Endothelial cell of umbilical vein (primary cell): Measurements from ENCODE around the gene ZNF320. TPM values are rescaled to one million over a fixed set of nuclear protein-coding genes. Genes with fewer than 3 reads are reported as not detected.

Source experiments
- BruUV-seq: library from RNA; stranded (reverse); fragments of 400-500 nt; replicated peaks from 2 replicates; lab custom pipeline; 2021; lab: Mats Ljungman, UMichigan
- CTCF ChIA-PET: fragments of 300-600, 350-600 bp; sonication (Branson Sonifier 250); formaldehyde crosslinking; loops from one replicate; lab custom pipeline; 2021; ENCODE audit warnings: antibody characterized with exemption, inconsistent platforms; lab: Charles Lee
- POLR2A ChIA-PET: fragments of 300-600, 350-600 bp; sonication (Branson Sonifier 250); formaldehyde crosslinking; loops from one replicate; lab custom pipeline; 2021; ENCODE audit warnings: antibody characterized with exemption, inconsistent platforms; lab: Charles Lee
- DNase-seq: peaks from one replicate; pipeline ENCODE4 v3.0.0-alpha.2; 2011; ENCODE audit warnings: low read depth, low spot score
- FAIRE-seq: peaks from 2 replicates; lab custom pipeline; 2011; peaks lifted over from hg19 to GRCh38; lab: Jason Lieb, UNC
- H2AFZ ChIP-seq: 2 replicates; pipeline ENCODE4 v1.6.0; 2012; ENCODE audit warnings: low read depth, low read length, control low read depth, inconsistent platforms
- H3K27ac ChIP-seq: 2 replicates; pipeline ENCODE4 v1.5.1; 2011; ENCODE audit warnings: low read depth, mild to moderate bottlenecking, control low read depth, low read length, moderate library complexity; ENCODE audit not compliant: insufficient read depth
- H3K27me3 ChIP-seq, 2 experiments: 2 replicates each; pipeline versions ENCODE4 v1.6.0 to v1.6.1; 2011; ENCODE audit warnings: low read length in 2 of 2, mixed read lengths in 1 of 2; ENCODE audit not compliant: control insufficient read depth in 2 of 2, insufficient read depth in 2 of 2
- H3K36me3 ChIP-seq, 2 experiments: 2 replicates in 1 of 2; 3 replicates in 1 of 2; pipeline ENCODE4 v1.5.1; 2011; ENCODE audit warnings: low read length in 2 of 2, mild to moderate bottlenecking in 1 of 2, moderate library complexity in 1 of 2; ENCODE audit not compliant: control insufficient read depth in 2 of 2, insufficient read depth in 2 of 2; ENCODE audit errors: extremely low read depth in 1 of 2
- H3K4me1 ChIP-seq: 3 replicates; pipeline ENCODE4 v1.5.1; 2011; ENCODE audit warnings: mild to moderate bottlenecking, low read length; ENCODE audit not compliant: control insufficient read depth, insufficient read depth; ENCODE audit errors: extremely low read depth
- H3K4me2 ChIP-seq: 2 replicates; pipeline ENCODE4 v1.6.1; 2011; ENCODE audit warnings: low read length, control low read depth, mixed read lengths; ENCODE audit not compliant: insufficient read depth
- H3K4me3 ChIP-seq, 3 experiments: fragments of 200-600 bp in 1 of 3; sonication (generic), shearing (Covaris generic) in 1 of 3; replicated peaks in 1 of 3; 2 replicates each; pipeline ENCODE4 v1.5.1; 2011 to 2016; ENCODE audit warnings: control low read depth in 3 of 3, low read length in 3 of 3, mild to moderate bottlenecking in 2 of 3, inconsistent platforms in 1 of 3, low read depth in 1 of 3, moderate library complexity in 1 of 3; ENCODE audit not compliant: insufficient read depth in 1 of 3
- H3K79me2 ChIP-seq: 2 replicates; pipeline ENCODE4 v1.6.0; 2012; ENCODE audit warnings: low read length, inconsistent platforms; ENCODE audit not compliant: control insufficient read depth, insufficient read depth
- H3K9ac ChIP-seq: replicated peaks from 2 replicates; pipeline ENCODE3; 2011; ENCODE audit warnings: low read length, control low read depth; ENCODE audit not compliant: insufficient read depth; ENCODE audit errors: extremely low read depth
- H3K9me1 ChIP-seq: replicated peaks from 3 replicates; pipeline ENCODE4 v1.6.0; 2011; ENCODE audit warnings: mild to moderate bottlenecking, low read length; ENCODE audit not compliant: control insufficient read depth, insufficient read depth; ENCODE audit errors: extremely low read depth
- H3K9me3 ChIP-seq: replicated peaks from 2 replicates; pipeline ENCODE4 v1.5.1; 2012; ENCODE audit warnings: low read length, inconsistent platforms; ENCODE audit not compliant: control insufficient read depth, insufficient read depth
- H4K20me1 ChIP-seq: replicated peaks from 2 replicates; pipeline ENCODE3; 2011; ENCODE audit warnings: mild to moderate bottlenecking, low read length; ENCODE audit not compliant: control insufficient read depth, insufficient read depth; ENCODE audit errors: extremely low read depth
- EZH2 ChIP-seq: IDR thresholded peaks from 2 replicates; pipeline ENCODE4 v1.6.1; 2012; ENCODE audit warnings: borderline replicate concordance, low read depth, mild to moderate bottlenecking, moderate library complexity, low read length, inconsistent platforms; ENCODE audit not compliant: severe bottlenecking
- FOS ChIP-seq: IDR thresholded peaks from 2 replicates; pipeline ENCODE4 v1.6.1; 2011; ENCODE audit warnings: mild to moderate bottlenecking, low read length, moderate library complexity, borderline replicate concordance; ENCODE audit not compliant: insufficient read depth
- GATA2 ChIP-seq: IDR thresholded peaks from 2 replicates; pipeline ENCODE4 v1.7.0; 2011; ENCODE audit warnings: low read depth, mild to moderate bottlenecking, moderate library complexity, mixed read lengths, low read length; ENCODE audit not compliant: insufficient read length, insufficient read depth
- JUN ChIP-seq: IDR thresholded peaks from 2 replicates; pipeline ENCODE4 v1.6.1; 2011; ENCODE audit warnings: borderline replicate concordance, low read depth; ENCODE audit not compliant: insufficient read length, insufficient read depth
- MYC ChIP-seq: IDR thresholded peaks from one replicate; pipeline ENCODE4 v1.6.1; 2011; ENCODE audit warnings: mild to moderate bottlenecking, low read depth, low read length
- POLR2AphosphoS5 ChIP-seq: IDR thresholded peaks from 2 replicates; pipeline ENCODE4 v1.6.1; 2012; ENCODE audit warnings: low read depth, mild to moderate bottlenecking, control low read depth, low read length, moderate library complexity; ENCODE audit not compliant: insufficient read depth
- dilution Hi-C: fragments of 300-500 bp; cut with MboI; formaldehyde crosslinking; loops from one replicate; pipeline ENCODE4 v1.15.0; 2019; ENCODE audit warnings: low sequenced_read_pairs; ENCODE audit not compliant: extremely low pct_ligation_motif_present
- intact Hi-C: fragments of 100-400 bp; cut with micrococcal nuclease; formaldehyde crosslinking; loops from one replicate; pipeline ENCODE4 v1.10.0; 2022
- polyA plus RNA-seq, 4 experiments: library from polyadenylated mRNA; depleted of rRNA in 3 of 4; stranded (reverse) in 3 of 4; unstranded in 1 of 4; fragments of >200 nt; gene quantifications; 2 replicates each; pipeline versions ENCODE4 v1.2.1 to v1.2.3, GENCODE V29; 2011 to 2012; ENCODE audit warnings: missing spikeins in 1 of 4
- total RNA-seq: library from RNA; stranded (reverse); gene quantifications from 2 replicates; pipeline ENCODE4 v1.2.3, GENCODE V29; 2021
- TF ChIP-seq, protein P1 (sequence below), 2 donors: IDR thresholded peaks; 1 replicate in 1 of 2; 2 replicates in 1 of 2; pipeline ENCODE4 v1.5.1; 2011; ENCODE audit warnings: low read length in 2 of 2, mild to moderate bottlenecking in 2 of 2, moderate library complexity in 2 of 2, control low read depth in 1 of 2, inconsistent platforms in 1 of 2, low read depth in 1 of 2; ENCODE audit not compliant: insufficient read depth in 1 of 2; ENCODE audit errors: extremely low read depth in 1 of 2
- TF ChIP-seq, protein P2 (sequence below): IDR thresholded peaks from 2 replicates; pipeline ENCODE4 v1.6.1; 2011; ENCODE audit not compliant: insufficient read depth, insufficient read length

Gene ZNF320
- total and polyA plus RNA-seq, 2 donors (not counting 3 experiments of a cell fraction or from before 2014, with no cell fraction given) = 7.6 to 11.1 TPM

DNA sequence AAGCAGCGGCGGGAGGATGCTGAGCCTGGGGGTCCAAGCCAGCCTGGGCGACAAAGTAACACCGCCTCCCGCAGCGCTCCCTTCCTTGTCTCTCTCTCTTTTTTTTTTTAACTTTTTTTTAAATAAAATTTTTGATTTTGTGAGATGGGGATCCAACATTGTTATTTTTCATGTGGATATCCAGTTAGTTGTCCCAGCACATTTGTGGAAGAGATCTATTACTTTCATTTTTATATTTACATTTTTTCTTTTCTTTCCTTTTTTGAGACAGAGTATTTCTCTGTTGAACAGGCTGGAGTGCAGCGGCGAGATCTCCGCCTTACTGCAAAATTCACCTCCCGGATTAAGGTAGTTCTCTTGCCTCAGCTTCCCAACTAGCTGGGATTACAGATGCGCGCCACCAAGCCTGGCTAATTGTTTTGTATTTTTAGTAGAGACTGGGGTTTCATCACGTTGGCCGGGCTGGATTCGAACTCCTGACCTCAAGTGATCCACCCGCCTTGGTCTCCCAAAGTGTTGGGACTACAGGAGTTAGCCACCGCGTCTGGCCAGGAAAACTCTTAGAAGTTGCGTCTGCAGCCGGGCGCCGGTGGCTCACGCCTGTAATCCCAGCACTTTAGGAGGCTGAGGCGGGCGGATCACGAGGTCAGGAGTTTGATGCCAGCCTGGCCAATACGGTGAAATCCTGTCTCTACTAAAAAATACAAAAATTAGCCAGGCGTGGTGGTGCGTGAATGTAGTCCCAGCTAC lies 45.9 kb upstream of the ZNF320 start:
- POLR2A ChIA-PET = no interaction called here
- dilution Hi-C loops = no loop called here

More for the DNA sequence above, 45.9 kb upstream of the ZNF320 start:
- no TSS peak for BruUV-seq
- intact Hi-C loops = loop anchor here (5.0 kb wide), 2 partner anchors 86 to 144 kb away; partner anchors contain the start of gene ZNF468
- H2AFZ ChIP-seq = peak overlapping the region; percentile 58
- H3K9me3 ChIP-seq = no peaks in the 10 kb centered on the region
- H3K27me3 ChIP-seq = no peaks in the 10 kb centered on the region
- no peak overlapping the region for H3K9ac ChIP-seq
- no peaks in the 10 kb centered on the region for H3K79me2 ChIP-seq
- no peaks in the 10 kb centered on the region for H3K36me3 ChIP-seq
- H3K4me2 ChIP-seq = peak overlapping the region; percentile 54
- no peaks in the 10 kb centered on the region for H3K9me1 ChIP-seq
- peak overlapping the region; percentile 45 for H3K27ac ChIP-seq
- peak overlapping the region; percentile 3 to 76 (median 41) for H3K4me3 ChIP-seq
- FAIRE-seq = no peak
- no peak for DNase-seq
- H4K20me1 ChIP-seq = no peaks in the 10 kb centered on the region
- TF ChIP-seq, protein P1, sequence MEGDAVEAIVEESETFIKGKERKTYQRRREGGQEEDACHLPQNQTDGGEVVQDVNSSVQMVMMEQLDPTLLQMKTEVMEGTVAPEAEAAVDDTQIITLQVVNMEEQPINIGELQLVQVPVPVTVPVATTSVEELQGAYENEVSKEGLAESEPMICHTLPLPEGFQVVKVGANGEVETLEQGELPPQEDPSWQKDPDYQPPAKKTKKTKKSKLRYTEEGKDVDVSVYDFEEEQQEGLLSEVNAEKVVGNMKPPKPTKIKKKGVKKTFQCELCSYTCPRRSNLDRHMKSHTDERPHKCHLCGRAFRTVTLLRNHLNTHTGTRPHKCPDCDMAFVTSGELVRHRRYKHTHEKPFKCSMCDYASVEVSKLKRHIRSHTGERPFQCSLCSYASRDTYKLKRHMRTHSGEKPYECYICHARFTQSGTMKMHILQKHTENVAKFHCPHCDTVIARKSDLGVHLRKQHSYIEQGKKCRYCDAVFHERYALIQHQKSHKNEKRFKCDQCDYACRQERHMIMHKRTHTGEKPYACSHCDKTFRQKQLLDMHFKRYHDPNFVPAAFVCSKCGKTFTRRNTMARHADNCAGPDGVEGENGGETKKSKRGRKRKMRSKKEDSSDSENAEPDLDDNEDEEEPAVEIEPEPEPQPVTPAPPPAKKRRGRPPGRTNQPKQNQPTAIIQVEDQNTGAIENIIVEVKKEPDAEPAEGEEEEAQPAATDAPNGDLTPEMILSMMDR (IDR thresholded peaks at IDR 0.05; ENCODE audit: extremely low read depth in 1 of 2, insufficient read depth in 1 of 2, low read depth in 1 of 2, low read length in 2 of 2) = no peak
- TF ChIP-seq GATA2 (no peak), POLR2AphosphoS5 (no peak), MYC (no peak), JUN (no peak), EZH2 (no peak), FOS (no peak)
- TF ChIP-seq, protein P2, sequence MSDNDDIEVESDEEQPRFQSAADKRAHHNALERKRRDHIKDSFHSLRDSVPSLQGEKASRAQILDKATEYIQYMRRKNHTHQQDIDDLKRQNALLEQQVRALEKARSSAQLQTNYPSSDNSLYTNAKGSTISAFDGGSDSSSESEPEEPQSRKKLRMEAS = no peak
- H3K4me1 ChIP-seq = no peaks in the 10 kb centered on the region
- CTCF ChIA-PET = no interaction called here
